Fibroblast of skin of left biceps (primary cell): Measurements from ENCODE around the gene SLC43A1.
A peak's percentile ranks its signal among the peaks of the same experiment; 100 is the strongest.
"Not testable (repeated sequence)": the region's sequence is repeated elsewhere in the genome, so short reads cannot be mapped to it uniquely, and the experiment has no call there.

Experiments used
- DNase-seq, 2 experiments: peaks; one replicate each; pipeline ENCODE4 v3.0.0-alpha.2; 2013; ENCODE audit warnings: low read depth in 2 of 2

SLC43A1 gene

GRCh38 chr11:57460758-57461749 lies 54.4 kb downstream of the SLC43A1 start:
- DNase-seq, result no peak

GRCh38 chr11:57460022-57460757 lies 55.3 kb downstream of the SLC43A1 start, which contains the start of gene RTN4RL2:
Gene RTN4RL2 (plus strand): TSS chr11:57460528. CDS start chr11:57460866, 338 bp downstream.
- no peak for DNase-seq

DNA sequence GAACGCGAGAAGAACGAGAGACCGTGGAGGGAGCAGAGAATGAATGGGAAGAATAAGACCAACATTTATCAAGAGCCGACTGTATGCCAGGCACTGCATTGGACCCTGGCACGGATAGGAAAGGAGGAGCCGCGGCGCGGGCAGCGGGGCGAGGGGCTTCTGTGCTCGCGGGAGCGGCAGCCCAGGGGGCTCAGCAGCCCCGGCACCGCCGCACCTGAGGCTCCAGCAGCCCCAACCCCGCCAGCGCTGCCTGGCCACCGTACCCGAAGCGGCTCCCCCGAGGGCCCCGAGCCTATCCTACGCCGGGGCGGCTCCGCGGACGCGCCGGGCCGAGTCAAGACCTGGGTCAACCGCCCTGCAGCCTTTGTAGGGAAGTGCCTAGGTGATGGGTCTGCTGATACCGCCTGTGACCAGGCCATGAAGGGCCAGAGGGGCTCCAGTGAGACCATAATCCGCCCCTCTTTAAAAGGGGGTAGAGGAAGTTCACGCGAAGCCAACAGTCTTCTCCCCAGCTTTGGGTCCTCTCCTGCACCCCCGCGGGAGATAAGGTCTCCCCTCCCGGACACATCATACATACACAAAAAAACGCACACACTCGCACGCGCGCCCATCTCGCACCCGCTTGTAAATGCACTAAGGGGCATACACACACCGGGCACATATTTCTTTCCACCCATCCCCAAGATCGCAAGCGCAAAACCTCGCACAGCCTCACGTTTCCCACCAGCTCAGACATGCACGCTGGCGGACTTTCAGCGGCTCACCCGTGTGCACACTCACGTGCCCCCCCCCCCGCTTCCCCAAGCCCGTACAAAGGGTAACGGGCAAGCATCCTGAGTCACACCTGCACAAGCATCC lies 56.1 kb downstream of the SLC43A1 start:
- DNase-seq, result no peak

DNA sequence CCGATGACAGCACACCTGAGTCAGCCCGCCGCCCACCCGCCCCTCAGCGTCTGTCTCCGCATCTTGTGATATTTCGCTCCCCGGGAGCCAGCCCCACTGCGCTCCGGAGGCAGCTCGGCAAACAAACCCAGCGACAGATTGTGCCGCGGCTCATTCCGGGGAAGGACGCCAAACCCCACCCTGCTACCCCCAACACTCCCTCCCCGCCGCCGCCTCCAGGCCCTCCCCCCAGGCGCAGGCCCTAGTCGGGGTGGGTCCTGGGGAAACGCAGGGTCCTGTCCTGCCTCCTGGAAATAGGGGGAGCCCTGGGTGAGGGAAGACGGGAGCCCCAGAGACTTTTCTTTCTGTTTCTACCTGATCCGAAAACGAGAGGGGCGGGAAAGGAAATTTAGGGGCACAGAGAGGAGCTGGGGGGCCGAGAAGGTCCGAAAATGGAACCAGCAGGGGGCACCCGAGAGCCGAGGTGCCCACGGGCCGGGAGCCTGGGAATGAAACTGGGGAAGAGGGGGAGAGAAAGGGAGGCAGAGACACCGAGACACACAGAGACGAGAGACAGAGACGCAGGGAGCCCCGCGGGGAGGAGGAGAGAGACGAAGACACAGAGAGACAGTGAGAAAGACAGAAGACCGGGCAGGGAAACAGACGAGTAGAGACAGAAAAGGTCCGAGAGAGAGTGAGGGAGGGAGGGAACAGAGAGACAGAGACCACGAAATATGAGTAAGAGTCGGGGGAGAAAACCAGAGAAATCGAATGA lies 56.9 kb downstream of the SLC43A1 start:
- DNase-seq, result no peak

GRCh38 chr11:57458060-57458409 lies 57.5 kb downstream of the SLC43A1 start:
- no peak for DNase-seq

GRCh38 chr11:57457643-57458023 lies 57.9 kb downstream of the SLC43A1 start:
- DNase-seq, result no peak

DNA sequence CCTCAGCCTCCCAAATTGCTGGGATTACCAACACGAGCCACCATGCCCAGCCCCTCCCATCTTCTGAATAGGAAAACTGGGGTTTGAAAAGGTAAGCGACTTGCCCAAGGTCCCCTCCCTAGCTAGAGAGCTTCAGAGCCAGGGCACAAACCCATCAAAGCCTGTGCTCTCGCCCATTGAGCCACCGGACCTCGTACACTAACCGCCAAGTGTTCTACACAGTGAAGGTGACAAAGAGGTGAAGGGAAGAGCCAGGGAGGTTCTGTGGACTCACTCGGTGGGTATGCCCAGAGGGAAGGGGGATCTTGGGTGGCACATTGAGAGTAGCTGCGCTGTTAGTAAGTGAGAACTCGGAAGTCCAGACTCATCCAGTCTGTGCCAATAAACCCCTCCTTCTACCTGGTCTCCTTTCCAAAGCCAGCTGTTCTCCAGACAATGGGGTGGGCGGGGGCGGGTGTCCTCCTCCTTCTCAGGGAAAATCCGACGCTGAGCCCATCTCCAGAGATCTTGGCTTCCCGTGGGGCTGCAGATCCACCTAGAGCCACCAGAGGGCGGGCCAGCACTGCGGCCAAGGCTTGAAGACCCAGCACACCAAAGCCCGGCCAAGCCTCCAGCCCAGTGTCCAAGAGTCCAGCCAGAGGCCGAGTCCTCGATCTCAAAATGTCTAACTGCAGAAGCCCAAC lies 58.4 kb downstream of the SLC43A1 start:
- no peak for DNase-seq

DNA sequence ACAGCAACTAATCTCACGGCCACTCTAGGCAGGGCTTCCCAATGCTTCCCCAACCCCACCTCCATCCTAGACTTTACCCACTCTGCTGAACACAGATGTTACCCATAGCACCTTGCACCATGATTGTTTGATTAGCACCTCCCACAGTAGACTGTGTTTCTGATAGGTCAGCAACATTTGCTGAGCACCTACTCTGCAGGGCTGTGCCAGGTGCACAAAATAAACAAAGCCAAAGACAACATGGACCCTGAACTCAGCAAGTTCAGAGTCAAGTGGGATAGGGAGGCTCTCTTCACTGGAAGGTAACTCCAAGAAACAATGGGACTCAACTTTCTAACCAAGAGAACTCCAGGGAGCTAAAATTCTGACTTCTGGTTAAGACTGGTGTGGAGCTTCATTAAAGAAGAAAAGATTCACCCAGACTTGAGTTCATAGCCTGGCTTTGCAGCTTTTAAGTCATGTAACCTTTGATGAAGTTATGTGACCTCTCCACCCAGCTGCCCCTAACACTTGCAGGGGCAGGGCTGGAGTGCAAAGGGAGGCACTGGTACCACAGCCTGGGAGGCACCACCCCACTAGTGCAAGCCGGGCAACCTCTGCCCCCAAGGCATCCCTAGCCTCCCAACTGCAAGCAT lies 61.8 kb downstream of the SLC43A1 start:
- no peak for DNase-seq

DNA sequence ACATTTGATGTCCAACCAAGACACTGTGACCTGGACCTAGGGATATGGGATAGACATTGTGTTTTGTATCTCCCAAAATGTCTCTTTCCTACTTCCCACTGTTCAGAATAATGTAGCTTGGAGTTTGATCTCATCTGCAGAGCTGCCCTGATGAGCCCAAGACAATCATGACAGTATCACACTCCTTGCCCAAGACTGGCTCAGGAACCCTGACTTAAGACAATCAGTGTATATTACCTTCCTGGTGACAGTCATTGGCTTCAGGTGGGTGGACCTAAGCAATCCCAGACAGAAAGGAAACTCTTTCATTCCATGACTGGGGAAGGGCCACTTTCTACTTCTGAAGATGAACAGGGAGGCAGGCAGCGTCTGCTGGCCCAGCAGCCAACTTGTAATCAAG lies 69.4 kb downstream of the SLC43A1 start:
- DNase-seq, result no peak

- DNase-seq, result not testable (repeated sequence)
Measured at GRCh38 chr11:57445122-57445394, 70.4 kb downstream of the SLC43A1 start.

- no peak for DNase-seq
Measured at GRCh38 chr11:57444362-57445121, 71.0 kb downstream of the SLC43A1 start.

DNA sequence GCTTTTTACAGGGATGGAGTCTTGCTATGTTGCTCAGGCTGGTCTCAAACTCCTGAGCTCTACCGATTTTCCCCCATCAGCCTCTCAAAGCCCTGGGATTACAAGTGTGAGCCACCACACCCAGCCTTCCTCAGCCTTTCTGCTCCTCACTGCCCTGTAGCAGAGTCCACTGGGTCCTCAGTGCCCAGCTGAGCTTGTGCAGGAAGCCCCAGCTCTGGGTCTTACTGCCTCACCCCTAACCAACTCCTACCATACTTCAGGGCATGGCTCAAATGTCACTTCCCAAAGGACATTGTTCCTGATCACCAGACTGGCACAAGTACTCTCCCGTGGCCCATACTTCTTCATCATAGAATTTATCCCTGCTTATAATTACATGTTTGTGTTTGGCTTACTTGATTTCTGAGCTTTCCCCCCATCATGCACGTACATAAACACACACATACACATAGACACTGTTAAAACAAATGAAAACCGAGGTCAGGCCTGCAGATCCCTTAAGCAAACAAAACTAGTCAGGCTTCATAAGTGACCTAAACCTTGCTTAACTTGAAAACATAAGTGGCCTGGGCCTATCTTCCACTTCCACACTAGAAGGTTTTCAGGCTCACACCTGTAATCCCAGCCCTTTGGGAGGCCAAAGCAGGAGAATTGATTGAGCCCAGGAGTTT lies 74.6 kb downstream of the SLC43A1 start:
- DNase-seq, result no peak

- no peak for DNase-seq
Measured at GRCh38 chr11:57439786-57440185, 75.7 kb downstream of the SLC43A1 start.

- DNase-seq, result no peak
Measured at GRCh38 chr11:57438345-57439285, 76.9 kb downstream of the SLC43A1 start.

GRCh38 chr11:57436031-57436430 lies 79.5 kb downstream of the SLC43A1 start:
- no peak for DNase-seq

DNA sequence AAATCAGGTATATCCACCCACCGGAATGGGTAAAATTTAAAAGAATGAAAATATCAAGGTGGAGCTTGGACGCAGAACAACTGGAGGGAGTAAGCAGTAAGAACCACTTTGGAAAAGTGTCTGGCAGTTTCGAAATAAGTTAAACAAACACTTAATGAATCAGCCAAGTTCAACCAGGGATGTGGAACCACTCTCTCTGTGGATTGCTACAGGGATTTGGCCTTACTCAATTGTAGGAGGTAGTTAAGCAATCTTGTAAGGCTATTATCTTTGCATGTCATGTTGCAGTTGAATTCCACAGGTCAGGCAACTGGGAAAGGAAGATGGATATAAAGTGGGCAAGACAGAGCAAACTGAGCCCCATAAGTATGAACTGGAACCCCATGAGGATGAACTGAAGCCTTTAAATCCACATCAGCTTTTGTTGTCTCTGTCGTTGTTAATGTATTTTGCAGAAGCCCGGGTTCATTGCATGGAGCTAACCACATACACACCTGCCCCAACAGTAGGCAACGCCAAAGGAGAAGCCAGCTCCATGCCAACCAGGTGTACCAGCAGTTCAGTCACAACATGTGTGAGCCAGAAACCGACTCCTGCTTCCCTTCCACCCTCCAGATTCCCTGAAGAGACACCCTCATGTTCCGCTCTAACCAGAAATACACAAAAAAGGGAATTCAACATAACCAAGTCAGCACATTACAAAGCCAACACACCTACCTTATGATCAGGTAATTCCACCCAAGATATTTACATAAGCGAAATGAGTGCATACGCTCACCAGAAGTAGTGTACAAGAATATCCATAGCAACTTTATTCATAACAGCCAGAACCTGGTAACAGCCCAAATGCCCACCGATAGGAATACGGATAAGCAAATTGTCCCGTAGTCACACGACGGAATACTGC lies 80.6 kb downstream of the SLC43A1 start:
- peak; percentile 83 for DNase-seq
